ENCODE data around the gene GFI1.

GFI1 gene

DNA sequence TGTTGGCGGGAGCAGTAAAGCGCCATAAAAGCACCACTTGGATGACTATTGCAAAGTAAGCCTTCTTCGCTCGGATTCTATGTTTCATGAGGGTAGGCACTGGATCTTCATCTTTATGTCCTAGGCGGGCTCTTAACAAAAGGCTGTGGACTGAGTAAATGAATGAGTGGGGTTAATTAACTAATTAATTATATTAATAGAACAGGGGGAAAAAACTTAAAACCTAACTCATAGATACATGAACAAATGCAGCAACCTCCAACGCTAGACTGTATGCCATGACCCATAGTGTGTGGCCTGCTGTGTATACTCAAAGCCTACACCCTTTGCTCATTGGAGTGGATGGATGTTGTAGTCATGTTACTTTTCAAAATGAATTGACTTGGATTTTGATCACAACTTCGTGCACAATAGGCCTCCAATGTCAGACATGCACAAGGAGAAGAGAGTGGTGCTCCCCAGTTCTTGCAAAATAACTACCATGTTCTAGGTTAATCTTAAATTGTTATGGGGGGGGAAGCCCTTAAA, 417 bp upstream of the GFI1 start:
- DNase-seq (ENCODE audit: low spot score): no peak

DNA sequence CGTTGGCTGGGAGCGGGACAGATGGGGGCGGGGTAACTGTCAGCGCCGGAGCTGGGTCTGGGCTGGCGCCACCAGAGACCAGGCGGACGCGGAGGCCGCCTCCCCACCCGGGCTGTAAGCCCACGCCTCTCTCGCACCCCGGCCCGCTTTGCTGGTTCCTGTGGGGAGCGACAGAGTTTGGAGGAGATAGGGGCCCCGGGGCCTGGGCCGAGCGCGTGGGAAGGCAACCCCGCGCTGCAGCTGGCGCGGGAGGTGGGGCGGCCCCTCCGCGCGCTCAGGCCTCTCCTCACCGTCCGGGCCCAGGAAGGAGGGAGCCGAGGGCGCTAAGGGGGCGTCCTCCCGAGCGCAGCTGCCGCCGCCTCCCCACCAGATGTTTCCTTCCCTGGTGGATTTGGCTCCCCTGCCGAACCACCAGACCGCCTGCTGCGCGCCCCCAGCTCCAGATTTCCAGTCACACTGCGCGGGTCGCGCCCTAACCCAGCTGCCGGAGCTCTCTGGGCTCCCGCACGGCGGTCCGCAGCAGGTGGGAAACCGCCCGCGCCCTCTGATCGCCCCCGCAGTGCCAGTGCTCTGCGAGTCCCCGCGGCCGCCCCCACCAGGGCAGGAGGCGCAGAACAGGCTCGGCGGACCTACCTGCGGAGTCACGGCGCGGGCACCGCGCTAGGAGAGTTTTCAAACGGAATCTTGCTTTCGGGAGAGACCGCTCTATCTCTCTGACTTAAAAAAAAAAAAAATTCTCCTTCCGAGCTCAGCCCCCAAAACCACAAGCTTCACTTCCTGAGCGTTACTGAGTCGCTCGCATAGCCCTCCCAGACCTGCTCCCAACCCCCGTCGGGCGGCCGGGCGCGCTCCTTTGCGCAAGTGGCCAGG, 1.1 kb downstream of the GFI1 start:
- peak; percentile 68 for DNase-seq (ENCODE audit: low spot score)

DNA sequence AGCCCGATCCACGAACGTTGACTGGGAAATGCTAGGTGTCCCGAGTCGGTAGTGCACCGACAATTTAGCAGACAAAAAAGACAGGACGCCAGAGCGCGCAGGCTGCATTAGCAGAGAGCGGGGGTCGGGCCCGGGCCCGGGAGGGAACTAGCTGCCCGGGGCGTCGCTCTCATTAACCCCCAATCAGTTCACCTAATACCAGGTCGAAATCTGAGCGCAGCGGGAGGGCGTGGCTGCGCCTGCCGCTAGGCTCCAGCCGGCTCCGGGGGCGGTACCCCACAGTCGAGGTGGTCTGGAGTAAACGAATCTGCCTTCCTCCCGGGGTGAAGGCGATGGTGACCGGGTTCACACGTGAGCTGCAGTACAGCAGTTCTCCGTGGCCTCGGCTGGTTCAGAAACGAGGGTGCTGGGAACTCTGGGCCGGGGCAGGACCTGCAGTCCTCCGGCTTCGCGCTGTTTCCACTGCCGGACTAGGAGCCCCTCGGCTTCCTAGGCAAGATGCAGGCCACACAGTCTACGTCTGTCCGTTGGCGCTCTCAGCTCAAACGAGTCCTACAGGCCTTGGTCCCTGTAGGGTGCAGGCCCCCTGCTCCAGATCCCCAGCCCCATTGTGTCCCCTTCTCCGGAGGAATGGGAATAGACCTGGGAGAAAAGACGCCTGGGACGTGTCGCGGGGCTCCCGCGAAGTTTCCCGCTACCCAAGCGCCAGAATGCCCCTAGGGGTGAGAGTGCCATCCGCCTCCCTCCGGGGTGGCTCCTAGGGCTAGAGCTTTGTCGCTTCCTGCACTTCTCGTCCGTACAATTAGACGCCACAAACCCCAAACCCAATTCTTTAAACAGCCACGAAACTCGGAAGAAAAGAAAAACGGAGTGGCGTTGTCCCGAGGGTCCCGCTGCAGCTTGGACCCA, 2.0 kb downstream of the GFI1 start:
- DNase-seq (ENCODE audit: low spot score): peak; percentile 73

DNA sequence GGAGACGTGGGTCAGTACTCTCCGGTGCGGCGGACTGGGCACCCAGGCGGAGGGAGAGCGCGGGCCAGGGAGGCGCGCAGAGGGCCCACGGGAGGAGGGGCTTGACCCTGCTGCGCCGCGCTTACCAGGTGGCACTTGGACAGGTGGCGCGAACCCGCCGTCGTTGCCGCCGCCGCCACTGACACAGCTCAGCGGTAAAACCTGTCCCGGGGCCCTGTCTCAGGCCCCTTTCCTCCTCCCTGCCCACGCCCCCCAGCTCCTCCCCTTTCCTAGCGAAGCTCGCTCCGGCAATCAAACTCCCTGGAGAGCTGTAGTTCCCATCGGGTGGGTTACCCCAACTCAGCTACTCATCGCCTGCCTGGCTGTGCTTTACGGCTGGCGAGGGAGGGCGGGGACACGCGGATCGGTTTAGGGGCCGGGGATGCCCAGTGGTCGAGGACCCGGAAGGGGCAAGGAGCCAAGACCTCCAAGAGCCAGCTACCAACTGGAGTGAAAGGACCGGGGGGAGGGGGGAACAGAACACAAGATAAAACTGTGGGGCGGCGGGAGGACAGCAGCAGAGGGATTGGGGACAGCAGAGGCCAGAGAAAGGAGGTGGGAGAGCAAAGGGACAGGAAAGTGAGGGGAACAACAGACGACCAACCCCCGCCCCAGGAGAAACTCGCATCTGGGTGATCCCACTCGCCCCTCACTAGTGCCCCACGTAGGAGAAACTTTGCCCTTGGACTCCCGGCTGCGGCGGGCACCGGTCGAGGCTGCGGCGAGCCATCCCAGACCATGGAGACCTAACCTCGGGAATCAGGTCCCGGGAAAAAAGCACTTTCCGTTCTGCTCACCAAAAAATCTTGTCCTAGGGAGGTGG, 2.9 kb downstream of the GFI1 start:
- DNase-seq (ENCODE audit: low spot score): peak; percentile 50

DNA sequence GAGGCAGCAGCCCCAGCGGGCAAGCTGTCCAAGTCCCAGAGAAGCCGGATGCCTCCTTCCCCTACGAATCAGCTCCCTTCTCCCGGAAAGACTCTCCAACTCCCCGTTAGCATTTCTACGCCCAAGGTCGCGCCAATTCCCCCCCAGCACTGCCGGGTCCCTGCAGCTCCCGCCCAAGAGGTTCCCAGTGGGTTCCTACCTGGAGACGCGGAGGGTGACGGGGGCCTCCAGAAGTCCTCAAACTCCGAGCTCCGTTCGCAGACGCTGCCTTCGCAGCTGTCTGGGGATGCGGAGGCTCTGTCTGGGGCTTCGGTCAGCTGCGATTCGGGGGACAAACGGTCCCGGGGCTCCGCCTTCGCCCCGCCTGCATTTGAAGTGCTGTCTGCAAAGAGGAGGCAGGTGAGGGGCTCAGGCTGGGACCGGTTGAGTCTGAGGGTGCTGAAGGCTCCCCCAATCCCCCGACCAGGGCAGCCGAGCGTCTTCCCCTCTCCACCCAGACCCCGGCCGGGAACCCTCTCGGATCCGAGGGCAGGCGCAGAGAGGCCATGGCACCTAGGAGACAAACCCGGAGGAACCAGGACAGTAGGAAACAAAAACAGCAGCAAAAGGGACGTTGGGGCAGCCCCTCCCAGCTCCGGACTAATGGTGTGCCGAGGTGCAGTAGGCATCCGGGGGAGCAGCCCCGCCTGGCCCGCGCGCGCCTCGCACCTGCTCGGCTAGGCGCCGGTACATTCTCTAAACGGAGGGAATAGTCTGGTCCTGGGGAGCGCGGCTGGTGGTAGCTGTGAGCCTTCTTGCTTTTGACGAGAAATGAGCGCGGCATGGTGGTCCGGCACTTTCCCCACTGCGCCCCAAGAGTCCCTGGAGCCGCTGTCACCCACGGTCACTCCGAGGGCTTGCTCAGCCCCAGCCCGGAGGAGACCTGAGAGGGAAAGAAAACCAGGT, 3.8 kb downstream of the GFI1 start:
- DNase-seq (ENCODE audit: low spot score): peak; percentile 34

DNA sequence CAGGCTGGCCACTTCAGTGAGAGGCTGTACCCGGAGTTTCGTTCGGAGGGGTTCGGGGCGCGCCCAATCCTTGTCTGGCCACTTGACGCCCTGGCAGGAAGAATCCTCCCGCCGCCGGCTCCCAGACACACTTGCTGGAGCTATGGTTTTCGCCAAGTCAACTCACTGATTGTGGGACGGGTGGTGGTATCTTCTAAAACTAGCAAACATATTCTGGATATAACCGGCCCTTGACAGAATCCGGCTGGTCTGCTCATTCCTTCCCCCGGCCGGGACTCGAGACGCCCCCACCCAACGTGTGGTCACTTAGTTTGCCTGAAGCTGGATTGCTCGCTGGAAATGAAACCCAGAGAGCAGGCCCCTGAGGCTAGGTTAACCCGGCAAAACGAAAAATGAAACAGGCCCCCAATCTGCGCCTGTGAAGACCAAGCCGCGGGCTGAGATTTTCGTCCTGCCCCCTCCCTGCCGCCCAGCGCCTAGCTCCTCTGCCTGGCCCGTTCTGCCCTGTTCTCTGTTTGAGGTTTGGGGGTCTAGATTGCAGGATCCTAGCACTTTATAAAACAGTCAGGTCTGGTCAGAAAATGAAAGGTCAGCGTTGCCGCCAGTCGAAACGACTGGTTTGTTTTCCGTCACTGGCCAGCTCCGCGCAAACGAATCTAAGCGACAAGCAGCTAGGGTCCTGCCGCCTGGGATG, 4.6 kb downstream of the GFI1 start:
- DNase-seq (ENCODE audit: low spot score): no peak

DNA sequence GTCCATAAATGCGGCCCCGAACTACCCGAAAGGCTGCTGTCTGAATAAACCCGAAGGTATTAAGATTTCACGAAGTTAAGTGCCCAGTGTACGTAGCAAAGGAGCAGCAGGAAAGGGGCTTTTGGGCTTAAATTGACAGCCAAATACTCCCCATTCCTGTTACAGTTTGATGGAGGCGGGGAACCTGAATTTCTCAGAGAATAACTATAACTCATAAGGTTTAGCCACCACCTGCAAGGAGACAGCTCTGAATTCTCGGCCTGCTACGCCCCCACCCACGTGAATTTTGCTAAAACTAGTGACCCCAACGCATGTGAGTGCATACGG, 5.2 kb downstream of the GFI1 start:
- DNase-seq (ENCODE audit: low spot score): no peak

DNA sequence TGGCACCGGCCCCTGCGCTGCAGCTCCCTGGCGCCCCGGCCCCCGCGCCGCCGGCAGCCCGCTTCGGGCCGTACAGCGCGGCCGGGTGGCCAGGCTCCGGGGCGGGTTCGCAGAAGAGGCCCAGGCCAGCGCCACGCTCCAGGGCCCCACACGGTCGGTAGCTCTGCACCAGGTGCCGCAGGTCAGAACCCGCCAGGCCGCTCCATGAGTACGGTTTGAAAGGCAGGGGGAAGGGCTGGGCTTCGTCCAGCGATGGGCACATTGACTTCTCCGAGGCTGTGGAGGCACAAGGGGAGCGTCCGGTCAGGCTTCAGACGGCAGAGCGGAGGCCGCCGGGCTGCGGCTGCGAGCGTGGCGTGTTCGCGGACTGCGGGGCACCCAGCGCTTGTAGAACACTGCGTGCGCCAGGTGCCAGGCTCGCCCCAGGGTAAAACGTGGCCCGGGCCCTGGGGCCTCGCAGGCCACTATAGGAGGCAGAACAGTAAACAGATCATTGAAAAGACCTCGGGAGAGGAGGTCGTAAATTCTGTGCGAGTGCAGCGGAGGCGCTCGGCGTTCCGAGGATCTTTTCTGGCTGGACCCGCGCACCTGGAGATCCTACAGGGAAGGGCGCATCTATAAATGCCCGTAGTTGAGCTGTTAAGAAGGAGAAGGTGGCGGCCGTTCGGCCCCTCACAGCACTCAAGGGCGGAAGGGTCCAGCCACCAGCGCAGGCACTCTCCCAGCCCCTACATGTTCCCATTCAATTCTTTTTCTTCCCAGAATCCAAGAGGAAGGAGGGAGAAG, 5.7 kb downstream of the GFI1 start:
- no peak for DNase-seq (ENCODE audit: low spot score)

DNA sequence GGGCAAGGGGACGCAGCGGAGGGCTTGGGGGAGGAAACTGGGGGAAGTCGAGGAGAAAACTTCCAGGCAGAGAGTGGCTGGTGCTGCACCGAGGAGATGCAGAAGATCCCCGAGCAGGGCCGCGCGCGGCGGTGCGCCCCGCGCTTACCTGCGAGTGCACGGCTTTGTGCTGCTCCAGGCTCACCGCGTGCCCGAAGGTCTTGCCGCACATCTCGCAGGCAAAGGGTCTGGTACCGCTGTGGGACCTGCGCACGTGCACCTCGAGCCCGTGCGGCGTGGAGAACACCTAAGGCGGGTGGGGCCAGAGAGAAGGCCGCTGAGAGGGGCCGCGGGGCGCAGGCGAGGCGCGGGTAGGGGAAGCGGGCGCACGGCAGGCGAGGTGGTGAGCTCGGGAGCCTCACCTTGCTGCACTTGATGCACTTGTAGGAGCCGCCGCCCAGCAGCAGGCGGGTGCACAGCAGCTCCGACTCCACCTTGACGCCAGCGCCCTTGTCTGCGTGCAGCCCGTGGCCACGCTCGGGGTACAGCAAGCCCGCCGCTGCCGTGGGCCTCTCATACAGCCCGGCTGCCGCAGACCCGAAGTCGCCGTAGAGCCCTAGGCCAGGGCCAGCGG, 6.4 kb downstream of the GFI1 start:
- no peak for DNase-seq (ENCODE audit: low spot score)

DNA sequence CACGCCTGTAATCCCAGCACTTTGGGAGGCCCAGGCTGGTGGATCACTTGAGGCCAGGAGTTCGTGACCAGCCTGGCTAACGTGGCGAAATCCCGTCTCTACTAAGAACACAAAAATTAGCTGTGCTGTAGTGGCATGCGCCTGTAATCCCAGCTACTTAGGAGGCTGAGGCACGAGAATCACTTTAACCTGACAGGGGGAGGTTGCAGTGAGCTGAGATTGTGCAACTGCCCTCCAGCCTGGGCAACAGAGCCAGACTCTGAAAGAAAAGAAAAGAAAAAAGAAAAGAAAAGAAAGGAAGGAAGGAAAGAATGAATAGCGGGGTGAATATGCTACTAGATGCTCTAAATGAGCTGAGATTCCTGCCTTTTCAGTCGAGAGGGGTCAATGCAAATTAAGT, 7.1 kb downstream of the GFI1 start:
- DNase-seq (ENCODE audit: low spot score): no peak

DNA sequence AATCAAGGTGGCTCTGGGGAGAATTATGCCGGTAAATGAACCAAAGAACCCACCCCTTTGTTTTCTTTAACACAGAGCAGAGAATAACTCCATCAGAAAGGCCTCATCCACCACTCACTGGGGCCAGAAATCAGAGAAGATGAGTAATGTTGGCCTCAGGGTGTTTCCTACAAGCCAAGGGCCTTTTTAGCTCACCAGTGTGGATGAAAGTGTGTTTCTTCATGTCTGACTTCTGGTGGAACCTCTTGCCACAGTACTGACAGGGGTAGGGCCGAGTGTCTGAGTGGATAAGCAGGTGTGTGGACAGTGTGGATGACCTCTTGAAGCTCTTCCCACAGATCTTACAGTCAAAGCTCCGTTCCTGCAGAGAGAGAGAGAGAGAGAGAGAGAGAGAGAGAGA, 8.3 kb downstream of the GFI1 start:
- DNase-seq (ENCODE audit: low spot score): no peak

DNA sequence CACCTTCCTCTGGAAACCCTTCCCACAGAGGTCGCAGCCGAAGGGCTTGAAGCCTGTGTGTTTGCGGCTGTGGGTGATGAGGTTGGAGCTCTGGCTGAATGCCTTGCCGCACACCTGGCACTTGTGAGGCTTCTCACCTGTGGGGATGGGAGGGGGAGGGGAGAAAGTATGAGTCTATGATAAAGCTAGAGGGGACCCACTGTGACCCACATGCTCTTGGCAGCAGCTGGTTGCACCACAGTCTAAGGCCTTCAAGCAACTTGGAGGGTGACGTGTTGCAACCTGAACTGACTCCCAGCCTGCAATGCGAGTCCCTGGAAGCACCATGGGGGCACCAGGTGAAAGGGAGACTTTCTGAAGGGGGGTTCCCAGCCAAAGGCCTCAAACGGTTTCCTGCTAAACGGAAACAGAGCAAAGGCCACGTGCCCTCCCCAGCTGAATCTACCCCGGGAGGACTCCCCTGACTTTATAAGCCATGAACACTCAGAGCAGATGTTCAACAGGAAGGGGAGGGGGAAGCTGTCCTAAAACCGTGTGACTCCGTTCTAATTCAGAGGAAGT, 10.6 kb downstream of the GFI1 start:
- no peak for DNase-seq (ENCODE audit: low spot score)

DNA sequence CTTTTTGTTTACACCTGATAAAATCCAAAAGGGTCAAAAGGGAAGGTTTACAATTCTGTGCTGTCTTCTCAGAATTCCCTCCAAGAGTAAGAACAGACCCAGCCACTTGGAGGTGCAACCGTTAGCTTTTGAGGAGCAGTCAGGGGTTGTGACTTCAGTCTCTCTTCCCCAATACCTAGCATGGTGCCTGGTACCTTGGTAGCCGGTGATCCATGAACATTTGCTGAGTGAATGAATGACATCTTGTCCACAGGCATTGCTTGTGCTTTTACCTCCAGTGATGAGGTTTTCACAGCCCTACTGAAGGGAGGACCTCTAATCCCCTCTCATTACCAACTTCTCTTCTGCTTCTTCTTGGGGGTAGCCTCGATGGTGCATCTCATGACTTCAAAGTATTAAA, 11.7 kb downstream of the GFI1 start:
- no peak for DNase-seq (ENCODE audit: low spot score)

DNA sequence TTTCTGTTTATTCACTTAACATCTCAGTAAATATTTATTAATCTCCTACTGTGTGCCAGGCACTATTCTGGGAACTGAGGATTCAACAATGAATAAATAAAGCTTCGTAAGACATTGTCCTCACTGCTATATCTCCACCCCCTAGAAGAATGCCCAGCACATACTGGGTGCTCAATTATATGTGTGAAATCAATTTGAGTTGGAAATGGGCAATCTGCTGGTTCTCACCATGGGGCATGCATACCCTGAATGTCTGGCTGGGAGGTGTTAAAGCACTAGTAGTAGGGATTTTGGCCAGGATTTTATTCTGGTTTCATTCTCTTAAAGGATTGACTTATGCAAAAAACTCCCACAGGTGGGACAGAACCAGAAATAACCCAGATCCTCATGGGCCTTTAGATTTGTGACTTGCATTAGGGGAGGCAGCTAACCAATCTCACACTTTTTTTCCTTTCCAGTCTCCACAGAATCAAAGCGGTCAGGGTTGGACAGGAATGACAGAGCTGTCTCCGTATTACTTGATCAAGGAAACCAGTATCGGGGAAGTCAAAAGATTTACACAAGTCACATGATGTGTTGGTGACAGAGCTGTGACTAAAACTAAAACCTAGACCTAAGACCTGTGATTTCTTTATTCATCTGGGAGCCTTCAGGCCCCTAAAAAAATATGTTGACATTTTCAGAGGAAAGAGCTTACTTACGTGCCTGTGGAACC, 12.8 kb downstream of the GFI1 start:
- DNase-seq (ENCODE audit: low spot score): no peak

DNA sequence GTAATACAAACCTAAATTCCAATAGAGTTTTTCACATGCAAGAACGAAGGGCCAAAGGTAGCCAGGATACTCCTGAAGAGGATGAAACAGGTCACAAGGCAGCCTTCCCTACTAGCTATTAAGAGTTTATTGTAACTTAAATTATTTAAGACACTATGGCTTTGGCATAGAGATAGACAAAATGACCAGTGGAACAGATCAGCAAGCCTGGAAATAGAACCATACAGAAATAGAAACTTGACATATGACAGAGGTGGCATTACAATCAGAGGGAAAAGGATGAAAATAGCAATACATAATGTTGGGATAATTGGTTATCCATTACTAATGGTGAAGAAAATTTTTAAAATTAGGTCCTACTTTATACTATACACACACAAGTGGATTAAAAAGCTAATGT, 16.5 kb downstream of the GFI1 start:
- DNase-seq (ENCODE audit: low spot score): no peak

DNA sequence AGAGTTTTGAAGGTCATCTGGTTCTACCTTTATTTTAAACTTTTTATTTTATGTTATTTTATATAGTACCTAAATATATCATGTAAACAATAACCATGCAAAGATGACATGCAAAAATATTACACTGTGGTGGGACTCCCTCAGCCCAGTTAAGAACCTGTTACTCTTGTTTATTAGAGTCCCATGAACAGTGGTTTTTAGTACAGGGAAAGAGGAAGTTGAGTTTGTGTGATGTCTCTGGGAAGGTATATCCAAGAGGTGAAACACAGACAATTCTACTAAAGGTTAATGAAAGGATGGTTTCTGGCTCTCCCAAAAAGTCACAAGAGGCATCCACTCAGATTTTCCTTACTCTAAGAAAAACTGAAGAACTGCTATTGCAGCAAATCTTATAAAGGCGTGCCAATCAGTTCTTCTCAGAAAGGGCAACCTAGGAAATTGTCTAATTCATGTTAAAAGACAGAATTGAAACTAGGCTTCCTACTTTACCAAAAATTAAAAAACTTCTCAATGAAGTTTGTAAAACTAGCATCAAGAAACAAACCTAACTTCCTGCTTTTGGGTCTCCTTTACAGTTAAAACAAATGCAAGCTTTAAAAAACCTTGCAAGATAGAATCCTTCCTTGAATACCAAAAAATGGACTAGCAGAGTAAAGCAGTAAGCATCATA, 19.9 kb downstream of the GFI1 start:
- no peak for DNase-seq (ENCODE audit: low spot score)

DNA sequence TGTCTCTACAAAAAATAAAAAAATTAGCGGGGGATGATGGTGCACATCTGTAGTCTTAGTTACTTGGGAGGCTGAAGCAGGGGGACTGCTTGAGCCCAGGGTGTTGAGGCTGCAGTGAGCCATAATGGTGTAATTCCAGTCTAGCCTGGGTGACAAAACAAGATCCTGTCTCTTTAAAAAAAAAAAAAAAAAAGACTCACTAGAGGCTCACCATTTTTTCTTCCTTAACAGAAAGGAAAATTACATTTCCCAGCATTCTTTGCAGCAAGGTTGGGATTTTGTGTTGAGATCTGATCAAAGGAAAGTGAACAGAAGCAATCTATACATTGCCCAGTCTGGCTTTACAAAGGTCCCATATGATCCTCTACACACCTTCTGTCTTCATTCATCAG, 21.5 kb downstream of the GFI1 start:
- no peak for DNase-seq (ENCODE audit: low spot score)
